HG02759 (cell line): ENCODE measurements around the gene SLC15A3.
A peak's percentile ranks its signal among the peaks of the same experiment; 100 is the strongest.
"Not testable (repeated sequence)": the region's sequence is repeated elsewhere in the genome, so short reads cannot be mapped to it uniquely, and the experiment has no call there.

Experiments
- ATAC-seq: cut with Tn5 transposase; IDR thresholded peaks from one replicate; pipeline ENCODE4 v1.9.1; 2021; ENCODE audit warnings: mild to moderate bottlenecking, moderate library complexity; ENCODE audit not compliant: unreplicated experiment

SLC15A3 gene

DNA sequence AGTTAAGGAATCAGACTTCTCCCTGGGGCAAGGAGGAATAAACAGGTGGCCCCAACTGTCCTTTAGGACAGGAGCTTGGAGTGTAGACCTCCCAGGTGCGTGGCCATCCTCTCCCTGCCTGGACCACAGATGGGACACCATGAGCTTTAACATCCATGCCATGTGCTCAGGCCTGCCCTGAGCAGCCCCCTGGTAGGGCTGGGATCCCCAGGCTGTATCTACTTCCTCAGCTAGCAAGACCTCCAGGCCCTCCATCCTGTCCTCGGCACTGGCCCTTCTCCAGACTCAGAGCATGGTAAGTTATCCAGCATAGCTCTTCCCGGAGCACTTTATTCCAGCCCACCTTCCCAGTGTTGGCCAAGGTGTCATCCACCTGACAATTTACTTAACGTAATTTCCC lies 25.2 kb upstream of the SLC15A3 start:
- no peak for ATAC-seq

- no peak for ATAC-seq
These were observed 22.8 kb upstream of the SLC15A3 start for GRCh38 chr11:60974726-60975125.

GRCh38 chr11:60974316-60974715 lies 22.3 kb upstream of the SLC15A3 start:
- ATAC-seq: not testable (repeated sequence)

GRCh38 chr11:60973699-60974098 lies 21.7 kb upstream of the SLC15A3 start:
- no peak for ATAC-seq

DNA sequence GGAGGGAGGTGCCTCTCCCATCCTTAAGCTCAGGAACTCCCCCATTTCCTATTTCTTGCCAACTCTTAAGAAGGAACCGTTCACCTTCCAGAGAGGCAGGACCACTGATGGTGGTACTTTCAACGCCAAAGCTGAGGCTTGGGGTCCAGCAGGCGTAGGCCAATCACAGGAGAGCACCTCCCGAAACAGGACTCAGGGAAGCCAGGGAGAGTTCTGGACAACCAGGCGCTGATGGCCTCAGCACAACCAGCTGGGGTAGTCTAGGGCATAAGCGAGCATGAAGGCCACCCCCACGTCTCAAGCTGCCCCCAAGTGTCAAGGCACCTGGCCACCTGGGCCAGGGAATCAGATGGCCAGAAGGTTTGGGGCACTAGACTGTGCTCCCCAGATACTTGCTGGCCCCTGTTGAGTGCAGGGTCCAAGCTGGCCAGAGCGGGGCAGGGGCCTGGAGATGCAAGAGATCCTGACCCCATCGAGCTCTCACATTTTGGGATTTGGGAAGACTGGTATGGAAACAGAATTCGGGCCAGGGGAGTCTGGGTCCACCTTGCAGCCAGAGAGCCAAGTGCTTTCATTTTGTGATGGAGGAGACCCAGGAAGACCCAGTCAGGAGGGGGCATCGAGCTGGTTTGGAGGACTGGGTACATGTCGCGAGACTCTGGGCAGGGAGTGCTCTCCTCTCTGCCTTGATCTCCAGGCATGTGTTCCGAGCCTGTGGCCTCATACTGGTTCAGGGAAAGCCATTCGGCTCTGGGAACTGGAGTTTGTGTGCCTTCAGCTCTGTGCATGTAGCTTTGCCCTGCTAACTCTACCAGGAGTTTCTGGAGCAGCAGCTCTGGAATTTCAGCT lies 20.4 kb upstream of the SLC15A3 start:
- ATAC-seq: no peak

DNA sequence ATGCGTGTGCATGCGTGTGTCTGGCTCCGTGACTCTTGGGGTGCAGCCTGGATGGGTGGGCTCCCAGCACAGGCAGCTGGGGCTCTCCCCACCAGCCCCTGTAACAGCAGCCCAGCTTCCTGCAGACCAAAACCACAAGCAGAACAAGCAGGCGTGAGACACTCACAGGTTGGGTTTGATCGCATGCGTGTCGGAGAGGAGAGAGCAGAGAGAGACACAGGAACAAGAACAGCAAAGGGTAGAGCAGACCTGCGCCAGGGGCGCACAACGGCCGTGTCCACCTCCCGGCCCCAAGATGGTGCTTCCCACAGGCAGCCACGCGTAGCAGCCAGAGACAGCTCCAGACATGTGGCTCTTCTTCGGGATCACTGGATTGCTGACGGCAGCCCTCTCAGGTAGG lies 19.5 kb upstream of the SLC15A3 start, which contains the start of gene CD6:
TSS of gene CD6 (plus strand) at position 161 of the 400 bp plus-strand sequence. CDS start at position 347, 186 bp downstream.
- no peak for ATAC-seq

GRCh38 chr11:60970890-60971289 lies 18.9 kb upstream of the SLC15A3 start:
- ATAC-seq: no peak

DNA sequence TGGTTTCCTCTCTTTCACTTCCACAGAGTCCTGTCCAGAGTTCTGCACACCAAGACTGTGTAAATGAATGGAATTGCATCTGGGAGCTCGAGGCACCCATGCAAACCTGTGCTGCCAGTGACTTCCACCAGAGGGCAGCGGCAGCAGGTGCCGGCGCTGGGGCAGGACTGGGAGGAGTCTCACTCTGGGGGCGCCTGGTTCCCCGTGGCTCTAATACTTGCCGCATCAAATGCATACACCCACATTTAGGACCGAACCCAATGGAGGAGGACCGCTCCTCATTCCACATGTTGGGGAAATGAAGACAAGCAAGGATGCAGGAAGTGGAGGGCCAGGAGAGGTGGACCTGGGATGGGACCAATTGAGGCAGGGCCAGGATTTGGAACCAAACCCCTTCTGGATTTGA lies 18.4 kb upstream of the SLC15A3 start:
- no peak for ATAC-seq

- no peak for ATAC-seq
These were observed 16.2 kb upstream of the SLC15A3 start for GRCh38 chr11:60968223-60968622.

GRCh38 chr11:60966890-60967289 lies 14.9 kb upstream of the SLC15A3 start:
- ATAC-seq: no peak

- ATAC-seq: no peak
These were observed 12.8 kb upstream of the SLC15A3 start for GRCh38 chr11:60964801-60965200.

GRCh38 chr11:60960405-60960804 lies 8.4 kb upstream of the SLC15A3 start:
- ATAC-seq: no peak

- ATAC-seq: no peak
These were observed 7.5 kb upstream of the SLC15A3 start for GRCh38 chr11:60959431-60959830.

DNA sequence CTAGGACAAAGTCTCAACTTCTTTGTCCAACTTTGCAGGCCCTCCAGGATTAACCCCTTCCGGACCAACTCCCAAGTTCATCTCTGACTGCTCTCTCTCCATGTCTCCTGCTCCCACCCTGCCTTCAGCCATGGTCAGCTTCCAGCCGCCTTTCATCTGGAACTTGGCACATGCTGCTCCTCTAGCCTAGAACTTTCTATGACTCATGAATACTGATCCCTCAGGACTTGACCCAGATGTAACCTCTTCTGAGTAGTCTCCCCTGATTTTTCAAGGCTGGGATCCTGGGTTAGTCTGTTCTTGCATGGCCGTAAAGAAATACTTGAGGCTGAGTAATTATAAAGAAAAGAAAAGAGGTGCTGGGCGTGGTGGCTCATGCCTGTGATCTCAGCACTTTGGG lies 5.2 kb upstream of the SLC15A3 start:
- no peak for ATAC-seq

- no peak for ATAC-seq
These were observed 3.6 kb upstream of the SLC15A3 start for GRCh38 chr11:60955571-60955970.

DNA sequence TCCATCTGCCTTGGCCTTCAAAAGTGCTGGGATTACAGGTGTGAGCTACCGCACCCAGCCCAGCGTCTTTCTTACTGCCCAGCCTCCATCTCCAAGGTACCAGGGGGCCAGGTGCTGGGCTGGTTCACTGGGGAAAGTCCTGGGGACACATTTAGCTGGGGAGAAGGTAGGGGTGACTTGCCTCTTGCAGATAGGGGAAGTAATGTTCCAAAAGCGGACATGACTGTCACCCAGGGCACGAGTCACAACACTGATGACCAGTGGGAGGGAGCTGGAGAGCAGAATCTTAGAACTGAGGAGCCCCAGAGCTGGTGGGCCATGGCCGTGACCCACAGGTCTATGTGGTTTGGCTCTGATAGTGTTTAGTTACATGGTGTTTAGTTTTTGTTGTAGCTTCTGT lies 2.4 kb upstream of the SLC15A3 start:
- no peak for ATAC-seq

DNA sequence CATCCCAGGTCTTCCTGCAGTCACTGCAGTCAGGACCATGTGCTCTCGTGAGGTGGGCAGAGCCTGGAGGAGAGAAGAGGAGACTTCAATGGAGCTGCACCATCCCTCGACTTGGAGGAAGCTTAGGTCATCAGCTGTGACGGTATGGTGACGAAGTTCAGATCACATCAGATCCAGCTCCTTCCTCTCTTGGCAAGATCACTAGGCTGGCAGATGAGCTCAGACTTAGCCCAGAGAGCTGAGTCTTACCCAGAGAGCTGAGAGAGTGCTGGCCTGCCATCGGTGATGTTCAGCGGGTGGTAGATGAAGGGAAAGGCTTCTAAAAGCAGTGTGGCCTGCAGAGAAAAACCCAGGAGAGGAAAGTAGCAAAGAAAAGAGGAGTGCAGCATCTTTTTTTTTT lies 1.8 kb upstream of the SLC15A3 start:
- no peak for ATAC-seq

- ATAC-seq: no peak
These were observed 780 bp upstream of the SLC15A3 start for GRCh38 chr11:60952742-60953170.

- ATAC-seq: no peak
These were observed 421 bp downstream of the SLC15A3 start for GRCh38 chr11:60951606-60951903.

DNA sequence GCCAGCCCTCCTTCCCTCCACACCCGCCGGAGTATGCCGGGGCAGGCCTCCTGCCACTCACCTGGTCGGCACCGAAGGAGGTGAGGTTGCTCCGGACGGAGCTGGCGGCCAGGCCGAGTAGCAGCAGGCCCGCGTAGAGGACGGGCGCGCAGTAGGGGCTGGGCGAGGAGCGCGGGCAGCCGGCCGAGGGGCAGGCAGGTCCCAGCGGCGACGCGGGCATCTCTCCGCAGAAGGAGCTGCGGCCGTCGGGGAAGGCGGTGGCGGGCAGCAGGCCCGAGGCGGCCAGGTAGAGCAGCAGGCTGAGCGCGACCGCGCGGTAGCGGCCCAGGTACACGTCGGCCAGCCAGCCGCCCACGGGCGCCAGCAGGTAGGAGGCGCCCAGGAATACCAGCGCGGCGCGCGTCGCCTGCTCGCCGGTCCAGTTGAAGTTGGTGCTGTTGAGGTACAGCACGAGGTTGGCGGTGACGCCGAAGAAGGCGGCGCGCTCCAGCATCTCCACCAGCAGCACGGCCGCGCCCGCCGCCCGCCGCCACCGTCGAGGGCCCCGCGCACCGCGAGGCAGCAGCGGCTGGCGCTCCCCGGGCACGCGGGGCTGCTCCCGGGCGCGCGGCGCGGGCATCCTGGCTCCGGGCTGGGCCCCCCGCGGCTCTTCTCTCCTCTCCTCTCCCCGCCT lies 907 bp downstream of the SLC15A3 start:
- ATAC-seq: peak; percentile 19

- no peak for ATAC-seq
These were observed 2.0 kb downstream of the SLC15A3 start for GRCh38 chr11:60950024-60950423.

DNA sequence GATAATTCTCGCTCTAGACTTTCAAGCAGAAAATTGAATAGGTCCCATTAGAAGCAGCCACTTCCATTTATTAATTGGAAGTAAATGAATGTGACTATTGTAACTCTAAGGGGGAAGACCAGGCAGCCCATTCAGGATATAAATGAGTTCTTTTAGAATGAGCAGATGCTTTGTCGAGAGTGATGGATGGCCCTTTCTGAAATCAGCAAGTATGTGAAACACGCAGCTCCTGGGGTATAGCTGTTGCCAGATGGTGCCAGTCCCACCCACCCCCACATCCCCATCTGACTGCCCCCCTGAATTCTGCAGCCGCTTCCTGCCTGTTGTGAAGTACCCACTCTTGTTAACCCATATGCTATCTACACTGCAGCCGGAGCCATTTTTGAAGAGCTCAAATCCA lies 3.7 kb downstream of the SLC15A3 start:
- ATAC-seq: no peak
